Activated CD8-positive, alpha-beta memory T cell treated with anti-CD3 and anti-CD28 coated beads for 48 hours (primary cell): ENCODE results near the gene GNAO1.
"Not testable (repeated sequence)": the region's sequence is repeated elsewhere in the genome, so short reads cannot be mapped to it uniquely, and the experiment has no call there.

ENCODE experiments used
- DNase-seq, 3 experiments: peaks; one replicate each; pipeline ENCODE4 v3.0.0-alpha.2; 2020; ENCODE audit warnings: low read depth in 2 of 3, low spot score in 2 of 3

Gene GNAO1

GRCh38 chr16:56360117-56361008 is 169.1 kb downstream of the GNAO1 start:
- DNase-seq = no peak

GRCh38 chr16:56362057-56362655 is 170.9 kb downstream of the GNAO1 start:
- DNase-seq = no peak

GRCh38 chr16:56362706-56363105 is 171.4 kb downstream of the GNAO1 start:
- DNase-seq = no peak

GRCh38 chr16:56363181-56363716 is 172.0 kb downstream of the GNAO1 start:
- DNase-seq = no peak

GRCh38 chr16:56363781-56364565 is 172.7 kb downstream of the GNAO1 start:
- DNase-seq = no peak

GRCh38 chr16:56364865-56365264 is 173.6 kb downstream of the GNAO1 start:
- DNase-seq = no peak

- no peak for DNase-seq
Measured at GRCh38 chr16:56365552-56365951, 174.3 kb downstream of the GNAO1 start.

GRCh38 chr16:56366945-56367344 is 175.7 kb downstream of the GNAO1 start:
- no peak for DNase-seq

- no peak for DNase-seq
Measured at GRCh38 chr16:56367764-56368163, 176.5 kb downstream of the GNAO1 start.

- no peak for DNase-seq
Measured at GRCh38 chr16:56368545-56368944, 177.3 kb downstream of the GNAO1 start.

GRCh38 chr16:56369202-56369601 is 177.9 kb downstream of the GNAO1 start:
- no peak for DNase-seq

GRCh38 chr16:56370185-56370874 is 179.0 kb downstream of the GNAO1 start:
- no peak for DNase-seq

GRCh38 chr16:56370875-56371659 is 179.8 kb downstream of the GNAO1 start:
- DNase-seq = no peak

GRCh38 chr16:56371660-56371937 is 180.3 kb downstream of the GNAO1 start:
- DNase-seq = no peak

- DNase-seq = no peak
Measured at GRCh38 chr16:56372013-56372634, 180.8 kb downstream of the GNAO1 start.

- no peak for DNase-seq
Measured at GRCh38 chr16:56373003-56373402, 181.7 kb downstream of the GNAO1 start.

- not testable (repeated sequence) for DNase-seq
Measured at GRCh38 chr16:56375792-56376191, 184.5 kb downstream of the GNAO1 start.

- not testable (repeated sequence) for DNase-seq
Measured at GRCh38 chr16:56379044-56379443, 187.8 kb downstream of the GNAO1 start.

- DNase-seq = not testable (repeated sequence)
Measured at GRCh38 chr16:56380778-56381485, 189.6 kb downstream of the GNAO1 start.
